Measurements from ENCODE around the gene CNKSR3.

GRCh38 chr6:154395316-154395715, 115.2 kb downstream of the CNKSR3 start:
- TF ChIP-seq CTCF (IDR thresholded peaks at IDR 0.05): no peak
- no peak for TF ChIP-seq POLR2A (IDR thresholded peaks at IDR 0.05)

Measured in uterus (tissue), 2 donors.